H9 (cell line): ENCODE measurements around the gene MYRIP. TPM values are rescaled to one million over a fixed set of nuclear protein-coding genes. Genes with fewer than 3 reads are reported as not detected.

ENCODE experiments used
- DNase-seq: peaks from one replicate; pipeline ENCODE4 v3.0.0-alpha.2; 2017
- H2AFZ ChIP-seq: one replicate; pipeline ENCODE4 v1.6.1; 2013; ENCODE audit warnings: mild to moderate bottlenecking, low read length, control low read depth, moderate library complexity
- H2AK5ac ChIP-seq: 2 replicates; pipeline ENCODE4 v1.6.1; 2013; ENCODE audit warnings: low read length, control low read depth, mixed read lengths; ENCODE audit not compliant: insufficient read length
- H2BK120ac ChIP-seq: one replicate; pipeline ENCODE4 v1.6.1; 2013; ENCODE audit warnings: low read depth, mild to moderate bottlenecking, low read length, control low read depth, inconsistent platforms; ENCODE audit not compliant: poor library complexity, severe bottlenecking
- H2BK12ac ChIP-seq: 2 replicates; pipeline ENCODE4 v1.6.1; 2013; ENCODE audit warnings: low read length, control low read depth, mixed read lengths, low read depth; ENCODE audit not compliant: insufficient read length
- H2BK15ac ChIP-seq: 2 replicates; pipeline ENCODE4 v1.6.1; 2013; ENCODE audit warnings: low read depth, low read length, control low read depth
- H2BK20ac ChIP-seq: one replicate; pipeline ENCODE4 v1.6.1; 2013; ENCODE audit warnings: low read depth, mild to moderate bottlenecking, low read length, control low read depth, inconsistent platforms; ENCODE audit not compliant: poor library complexity, severe bottlenecking
- H2BK5ac ChIP-seq: 2 replicates; pipeline ENCODE4 v1.6.1; 2013; ENCODE audit warnings: low read length, control low read depth, mixed read lengths; ENCODE audit not compliant: insufficient read length
- H3K14ac ChIP-seq: 2 replicates; pipeline ENCODE4 v1.6.1; 2013; ENCODE audit warnings: low read length, control low read depth; ENCODE audit not compliant: insufficient read depth
- H3K18ac ChIP-seq: 2 replicates; pipeline ENCODE4 v1.6.1; 2013; ENCODE audit warnings: low read depth, mild to moderate bottlenecking, mixed read lengths, low read length, control low read depth; ENCODE audit not compliant: insufficient read length
- H3K23ac ChIP-seq: 2 replicates; pipeline ENCODE4 v1.6.1; 2013; ENCODE audit warnings: low read length, control low read depth, mixed read lengths, low read depth; ENCODE audit not compliant: insufficient read length
- H3K23me2 ChIP-seq: 2 replicates; pipeline ENCODE4 v1.6.1; 2013; ENCODE audit warnings: low read depth, mild to moderate bottlenecking, mixed read lengths, low read length, control low read depth; ENCODE audit not compliant: insufficient read length, poor library complexity, severe bottlenecking
- H3K27ac ChIP-seq: 2 replicates; pipeline ENCODE4 v1.5.1; 2013; ENCODE audit warnings: low read length, control low read depth, mixed read lengths, low read depth; ENCODE audit not compliant: insufficient read length
- H3K27me3 ChIP-seq: 2 replicates; pipeline ENCODE4 v1.6.1; 2013; ENCODE audit warnings: low read length, control low read depth, inconsistent platforms; ENCODE audit not compliant: insufficient read depth
- H3K4ac ChIP-seq: 2 replicates; pipeline ENCODE4 v1.6.1; 2013; ENCODE audit warnings: low read depth, mild to moderate bottlenecking, control low read depth, inconsistent platforms, low read length, moderate library complexity
- H3K4me1 ChIP-seq: 2 replicates; pipeline ENCODE4 v1.6.1; 2013; ENCODE audit warnings: low read length, control low read depth, inconsistent platforms; ENCODE audit not compliant: insufficient read depth
- H3K4me2 ChIP-seq: 2 replicates; pipeline ENCODE4 v1.6.1; 2013; ENCODE audit warnings: low read length, control low read depth, mixed read lengths; ENCODE audit not compliant: insufficient read length, insufficient read depth
- H3K56ac ChIP-seq: 2 replicates; pipeline ENCODE4 v1.6.1; 2013; ENCODE audit warnings: low read depth, mild to moderate bottlenecking, mixed read lengths, low read length, control low read depth; ENCODE audit not compliant: insufficient read length
- H3K79me1 ChIP-seq: 2 replicates; pipeline ENCODE4 v1.6.1; 2013; ENCODE audit warnings: low read depth, mild to moderate bottlenecking, moderate library complexity, low read length, control low read depth, inconsistent platforms; ENCODE audit not compliant: insufficient read depth, poor library complexity, severe bottlenecking
- H3K79me2 ChIP-seq: 2 replicates; pipeline ENCODE4 v1.6.1; 2013; ENCODE audit warnings: low read length, control low read depth, inconsistent platforms; ENCODE audit not compliant: insufficient read depth
- H3K9ac ChIP-seq: 2 replicates; pipeline ENCODE4 v1.6.1; 2013; ENCODE audit warnings: low read length, control low read depth, mixed read lengths; ENCODE audit not compliant: insufficient read length; ENCODE audit errors: extremely low read depth
- H3K9me3 ChIP-seq: one replicate; pipeline ENCODE4 v1.6.1; 2013; ENCODE audit warnings: low read depth, low read length, inconsistent platforms; ENCODE audit not compliant: control insufficient read depth
- H3T11ph ChIP-seq: one replicate; pipeline ENCODE4 v1.6.1; 2013; ENCODE audit warnings: mild to moderate bottlenecking, low read length, control low read depth, inconsistent platforms
- H4K20me1 ChIP-seq: one replicate; pipeline ENCODE4 v1.6.1; 2013; ENCODE audit not compliant: control insufficient read depth, insufficient read length, insufficient read depth
- H4K5ac ChIP-seq: 2 replicates; pipeline ENCODE4 v1.6.1; 2013; ENCODE audit warnings: low read depth, mild to moderate bottlenecking, mixed read lengths, low read length, control low read depth; ENCODE audit not compliant: insufficient read length
- H4K8ac ChIP-seq: replicated peaks from 2 replicates; pipeline ENCODE4 v1.6.1; 2013; ENCODE audit warnings: low read length, control low read depth, mixed read lengths, low read depth; ENCODE audit not compliant: insufficient read length
- H4K91ac ChIP-seq: 2 replicates; pipeline ENCODE4 v1.6.1; 2013; ENCODE audit warnings: low read depth, mild to moderate bottlenecking, moderate library complexity, mixed read lengths, low read length, control low read depth; ENCODE audit not compliant: insufficient read length
- H3K27ac Mint-ChIP-seq, 3 experiments: 2 replicates in 2 of 3; 3 replicates in 1 of 3; pipeline ENCODE4 v1.8.0; 2020 to 2021; ENCODE audit warnings: mixed read lengths in 3 of 3, mild to moderate bottlenecking in 1 of 3, moderate library complexity in 1 of 3
- H3K27me3 Mint-ChIP-seq: 2 replicates; pipeline ENCODE4 v1.8.0; 2021; ENCODE audit warnings: low read depth, mild to moderate bottlenecking, moderate library complexity, mixed read lengths
- H3K36me3 Mint-ChIP-seq, 3 experiments: 2 replicates in 2 of 3; 3 replicates in 1 of 3; pipeline ENCODE4 v1.8.0; 2020 to 2021; ENCODE audit warnings: low read depth in 3 of 3, mixed read lengths in 3 of 3; ENCODE audit not compliant: insufficient read depth in 1 of 3
- H3K4me1 Mint-ChIP-seq, 2 experiments: 2 replicates each; pipeline ENCODE4 v1.8.0; 2020; ENCODE audit warnings: mixed read lengths in 2 of 2
- H3K4me3 Mint-ChIP-seq, 2 experiments: 2 replicates in 1 of 2; 3 replicates in 1 of 2; pipeline ENCODE4 v1.8.0; 2020 to 2021; ENCODE audit warnings: mild to moderate bottlenecking in 2 of 2, mixed read lengths in 2 of 2, moderate library complexity in 1 of 2
- H3K9me3 Mint-ChIP-seq, 2 experiments: 2 replicates in 1 of 2; 3 replicates in 1 of 2; pipeline ENCODE4 v1.8.0; 2020; ENCODE audit warnings: mild to moderate bottlenecking in 2 of 2, mixed read lengths in 2 of 2, moderate library complexity in 1 of 2
- WGBS: extraction: QIAGEN DNeasy Blood & Tissue Kit; methylation state at CpG from one replicate; pipeline ENCODE4 v1.1.7; 2013; ENCODE audit warnings: missing lambda C conversion rate, low lambda C conversion rate, mixed read lengths; ENCODE audit not compliant: insufficient read length; ENCODE audit errors: extremely low coverage; 5-methylcytosine and 5-hydroxymethylcytosine counted together
- total RNA-seq: library from RNA; stranded (reverse); gene quantifications from 2 replicates; pipeline ENCODE4 v1.2.1, GENCODE V29; 2021
- TF ChIP-seq, protein P1 (sequence below): fragments of 200-600 bp; sonication (generic); conservative IDR thresholded peaks from 3 replicates; pipeline ENCODE4 v1.8.0; 2021; ENCODE audit warnings: antibody characterized with exemption, mild to moderate bottlenecking

The MYRIP gene
- total RNA-seq, 1 experiment from 2014 or later = 1.8 TPM

DNA sequence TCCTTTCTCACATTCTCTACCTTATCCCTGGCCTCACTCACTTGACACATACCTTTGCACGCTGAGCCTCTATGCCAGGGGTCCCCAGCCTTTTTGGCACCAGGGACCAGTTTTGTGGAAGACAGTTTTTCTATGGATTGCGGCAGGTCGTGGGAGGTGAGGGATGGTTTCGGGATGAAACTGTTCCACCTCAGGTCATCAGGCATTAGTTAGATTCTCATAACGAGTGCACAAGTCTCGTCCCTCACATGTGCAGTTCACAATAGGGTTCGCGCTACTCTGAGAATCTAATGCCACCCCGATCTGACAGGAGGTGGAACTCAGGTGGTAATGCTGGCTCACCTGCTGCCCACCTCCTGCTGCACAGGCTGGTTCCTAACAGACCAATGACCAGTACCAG, 387.6 kb downstream of the MYRIP start:
- H2BK5ac ChIP-seq = no peak overlapping the region

More for the DNA sequence above, 387.6 kb downstream of the MYRIP start:
- Histone ChIP-seq H3K23ac (peak overlapping the region; percentile 49), H2BK120ac (no peak overlapping the region), H3K27me3 (no peaks in the 10 kb centered on the region), H2BK15ac (no peak overlapping the region), H3K79me2 (no peaks in the 10 kb centered on the region), H3K27ac (no peak overlapping the region), H3K79me1 (no peaks in the 10 kb centered on the region), H3T11ph (no peak overlapping the region), H4K20me1 (no peaks in the 10 kb centered on the region), H4K5ac (no peak overlapping the region), H3K9me3 (no peaks in the 10 kb centered on the region), H3K14ac (no peak overlapping the region), H4K91ac (no peak overlapping the region), H2AK5ac (no peak overlapping the region), H3K4me1 (no peaks in the 10 kb centered on the region; the same call in 1 of the 2 replicates), H3K4ac (no peak overlapping the region), H3K23me2 (no peaks in the 10 kb centered on the region), H3K9ac (no peak overlapping the region), H3K4me2 (no peak overlapping the region), H3K18ac (no peak overlapping the region), H2BK12ac (no peak overlapping the region), H3K56ac (no peak overlapping the region), H2AFZ (no peak overlapping the region), H4K8ac (no peak overlapping the region), H2BK20ac (no peak overlapping the region)
- TF ChIP-seq, protein P1, sequence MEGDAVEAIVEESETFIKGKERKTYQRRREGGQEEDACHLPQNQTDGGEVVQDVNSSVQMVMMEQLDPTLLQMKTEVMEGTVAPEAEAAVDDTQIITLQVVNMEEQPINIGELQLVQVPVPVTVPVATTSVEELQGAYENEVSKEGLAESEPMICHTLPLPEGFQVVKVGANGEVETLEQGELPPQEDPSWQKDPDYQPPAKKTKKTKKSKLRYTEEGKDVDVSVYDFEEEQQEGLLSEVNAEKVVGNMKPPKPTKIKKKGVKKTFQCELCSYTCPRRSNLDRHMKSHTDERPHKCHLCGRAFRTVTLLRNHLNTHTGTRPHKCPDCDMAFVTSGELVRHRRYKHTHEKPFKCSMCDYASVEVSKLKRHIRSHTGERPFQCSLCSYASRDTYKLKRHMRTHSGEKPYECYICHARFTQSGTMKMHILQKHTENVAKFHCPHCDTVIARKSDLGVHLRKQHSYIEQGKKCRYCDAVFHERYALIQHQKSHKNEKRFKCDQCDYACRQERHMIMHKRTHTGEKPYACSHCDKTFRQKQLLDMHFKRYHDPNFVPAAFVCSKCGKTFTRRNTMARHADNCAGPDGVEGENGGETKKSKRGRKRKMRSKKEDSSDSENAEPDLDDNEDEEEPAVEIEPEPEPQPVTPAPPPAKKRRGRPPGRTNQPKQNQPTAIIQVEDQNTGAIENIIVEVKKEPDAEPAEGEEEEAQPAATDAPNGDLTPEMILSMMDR = no peak
- DNase-seq = no peak
- Mint-ChIP-seq H3K36me3 (no peaks in the 10 kb centered on the region), H3K27ac (no peak overlapping the region), H3K27me3 (no peaks in the 10 kb centered on the region), H3K4me3 (no peak overlapping the region), H3K9me3 (no peaks in the 10 kb centered on the region), H3K4me1 (peaks cover 15 to 16% of the 10 kb centered on the region in 2 experiments)
- no CpG with 5 or more reads among the region's 9 CpGs for WGBS
